ENCODE measurements around the gene SASH1.

Gene SASH1

DNA sequence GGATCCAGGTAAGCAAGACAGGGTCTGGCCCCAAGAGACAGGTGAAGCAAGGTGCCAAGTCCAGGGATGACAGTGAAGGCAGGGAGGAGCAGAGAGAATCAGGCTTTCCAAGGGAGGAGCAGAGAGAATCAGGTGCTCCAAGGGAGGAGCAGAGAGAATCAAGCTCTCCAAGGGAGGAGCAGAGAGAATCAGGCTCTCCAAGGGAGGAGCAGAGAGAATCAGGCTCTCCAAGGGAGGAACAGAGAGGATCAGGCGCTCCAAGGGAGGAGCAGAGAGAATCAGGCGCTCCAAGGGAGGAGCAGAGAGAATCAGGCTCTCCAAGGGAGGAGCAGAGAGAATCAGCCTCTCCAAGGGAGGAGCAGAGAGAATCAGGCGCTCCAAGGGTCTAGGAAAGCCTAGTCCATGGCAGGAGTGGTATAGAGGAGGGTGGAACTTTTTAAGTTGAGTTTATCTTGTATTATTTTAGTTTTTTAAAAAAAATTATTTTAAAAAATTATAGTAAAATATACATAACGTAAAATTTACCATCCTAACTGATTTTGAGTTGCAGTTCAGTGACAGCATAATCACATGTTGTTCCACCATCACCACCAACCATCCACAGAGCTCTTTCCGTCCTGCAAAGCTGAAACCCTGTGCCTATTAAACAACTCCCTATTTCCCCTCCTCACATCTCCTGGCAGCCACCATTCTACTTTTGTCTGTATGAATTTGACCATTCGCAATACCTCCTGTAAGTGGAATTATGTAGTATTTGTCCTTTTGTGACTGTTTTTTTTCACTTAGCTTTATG is 64.1 kb downstream of the SASH1 start:
- no peak for DNase-seq

DNA sequence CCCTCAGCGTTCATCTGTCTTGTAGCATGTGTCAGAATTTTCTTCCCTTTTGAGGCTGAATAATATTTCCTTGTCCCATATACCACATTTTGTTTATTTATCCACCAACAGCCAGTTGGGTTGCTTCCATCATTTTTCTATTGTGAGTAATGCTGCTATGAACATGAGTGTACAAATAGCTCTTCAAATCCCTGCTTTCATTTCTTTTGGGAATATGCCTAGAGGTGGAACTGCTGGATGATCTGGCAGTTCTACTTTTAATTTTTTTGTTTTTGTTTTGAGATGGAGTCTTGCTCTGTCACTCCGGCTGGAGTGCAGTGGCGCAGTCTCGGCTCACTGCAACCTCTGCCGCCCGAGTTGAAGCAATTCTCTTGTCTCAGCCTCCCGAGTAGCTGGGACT is 64.7 kb downstream of the SASH1 start:
- no peak for DNase-seq

DNA sequence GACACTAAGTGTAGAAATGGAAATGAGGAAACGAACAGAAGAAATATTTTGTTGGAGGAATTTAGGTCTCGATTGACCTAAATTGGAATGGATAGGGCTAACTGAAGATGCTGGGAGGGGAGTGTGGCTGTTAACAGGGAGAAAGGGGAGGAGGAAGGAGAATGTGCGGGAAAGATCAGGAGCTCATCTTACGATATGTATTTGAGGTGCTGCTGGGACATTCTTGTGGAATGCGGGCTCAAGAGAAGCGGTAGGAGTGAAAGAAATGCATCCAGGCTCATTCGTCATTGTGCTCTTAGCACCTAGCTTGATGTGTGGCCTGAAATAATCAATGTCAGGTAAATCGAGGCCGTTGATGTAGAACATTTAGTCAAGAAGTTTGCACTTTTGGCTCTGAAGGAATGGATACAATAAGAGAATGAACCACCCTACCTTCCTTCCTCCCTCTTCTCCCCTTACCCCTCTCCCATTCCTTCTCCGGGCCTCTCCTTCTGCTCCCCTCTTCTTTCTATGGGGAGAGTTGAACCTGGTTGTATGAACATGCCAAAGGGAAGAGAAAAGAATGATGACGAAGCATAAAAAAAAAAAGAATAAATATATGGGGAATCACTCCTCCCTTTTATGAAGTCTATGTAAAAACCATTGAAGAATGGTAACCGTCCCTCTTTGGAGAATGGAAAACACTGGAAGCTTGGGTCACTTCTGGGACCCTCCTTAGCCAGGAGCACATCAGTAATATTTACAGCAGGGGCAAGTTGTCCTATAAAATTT is 70.9 kb downstream of the SASH1 start:
- DNase-seq: no peak

DNA sequence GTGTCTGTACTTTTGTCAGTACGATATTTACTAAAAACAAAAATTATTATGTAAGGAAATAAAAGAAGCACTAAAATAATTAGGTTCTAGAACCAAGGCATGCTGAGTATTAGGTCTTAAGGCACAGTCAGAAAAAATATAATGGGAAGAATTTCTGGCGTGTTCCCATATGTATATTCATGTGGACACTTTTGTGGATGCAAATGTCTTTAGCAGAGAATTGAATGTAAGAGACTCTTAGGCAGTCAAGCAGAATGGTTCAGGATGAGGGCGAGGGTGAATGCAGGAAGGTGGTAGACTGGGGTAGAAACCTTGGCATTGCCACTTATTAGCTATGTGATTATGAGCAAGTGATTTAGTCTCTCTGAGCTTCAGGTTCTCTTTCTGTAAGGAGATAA is 71.5 kb downstream of the SASH1 start:
- DNase-seq: no peak

DNA sequence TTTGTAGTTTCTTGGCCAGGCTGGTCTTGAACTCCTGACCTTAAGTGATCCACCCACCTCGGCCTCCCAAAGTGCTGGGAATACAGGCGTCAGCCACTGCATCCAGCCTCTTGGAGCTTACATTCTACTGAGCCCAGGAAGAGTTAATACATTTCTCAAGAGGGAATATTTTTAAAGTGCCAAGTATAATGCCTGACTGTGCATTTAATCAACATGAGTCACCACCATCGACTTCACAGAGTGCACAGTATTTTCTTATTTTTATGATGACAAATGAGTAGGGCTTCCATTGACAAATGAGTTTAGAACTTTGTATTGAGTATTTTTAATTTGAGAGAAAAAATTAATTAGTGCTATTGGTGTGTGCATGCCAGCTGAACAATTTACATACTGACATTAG is 72.2 kb downstream of the SASH1 start:
- DNase-seq: no peak

DNA sequence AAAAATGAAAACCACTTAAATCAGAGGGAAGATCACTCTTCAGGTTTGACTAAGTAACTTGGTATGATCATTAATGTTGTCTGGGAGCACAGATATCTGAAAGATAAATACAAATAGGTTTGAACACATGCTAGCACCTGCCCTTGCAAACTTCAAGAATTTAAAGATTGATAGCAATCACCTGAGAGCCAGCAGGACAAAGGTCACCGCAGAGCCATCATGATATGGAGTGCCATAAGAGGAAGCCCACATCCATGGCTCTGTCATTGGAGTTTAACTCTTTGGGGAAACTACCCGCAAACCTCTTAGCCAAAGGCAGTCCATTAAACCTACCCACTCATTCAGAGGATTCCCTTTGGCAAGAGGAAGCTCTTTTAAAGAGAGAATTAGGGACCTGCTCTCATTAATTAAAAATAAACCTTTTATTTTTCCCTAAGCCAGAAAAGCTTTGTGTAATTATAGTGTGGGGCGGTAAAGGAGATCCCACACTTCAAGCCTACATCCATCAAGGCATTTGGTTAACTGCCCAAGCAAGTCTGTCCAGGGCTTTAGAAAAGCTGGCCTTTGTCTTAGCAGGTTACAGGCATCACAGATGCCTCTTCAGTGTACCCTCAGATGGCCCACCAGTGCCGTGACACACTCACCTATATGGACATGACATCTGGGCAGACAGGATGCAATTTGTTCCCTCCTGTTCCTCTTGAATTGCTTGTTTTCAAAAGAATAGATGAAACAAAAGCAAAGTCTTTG is 73.0 kb downstream of the SASH1 start:
- DNase-seq: no peak

DNA sequence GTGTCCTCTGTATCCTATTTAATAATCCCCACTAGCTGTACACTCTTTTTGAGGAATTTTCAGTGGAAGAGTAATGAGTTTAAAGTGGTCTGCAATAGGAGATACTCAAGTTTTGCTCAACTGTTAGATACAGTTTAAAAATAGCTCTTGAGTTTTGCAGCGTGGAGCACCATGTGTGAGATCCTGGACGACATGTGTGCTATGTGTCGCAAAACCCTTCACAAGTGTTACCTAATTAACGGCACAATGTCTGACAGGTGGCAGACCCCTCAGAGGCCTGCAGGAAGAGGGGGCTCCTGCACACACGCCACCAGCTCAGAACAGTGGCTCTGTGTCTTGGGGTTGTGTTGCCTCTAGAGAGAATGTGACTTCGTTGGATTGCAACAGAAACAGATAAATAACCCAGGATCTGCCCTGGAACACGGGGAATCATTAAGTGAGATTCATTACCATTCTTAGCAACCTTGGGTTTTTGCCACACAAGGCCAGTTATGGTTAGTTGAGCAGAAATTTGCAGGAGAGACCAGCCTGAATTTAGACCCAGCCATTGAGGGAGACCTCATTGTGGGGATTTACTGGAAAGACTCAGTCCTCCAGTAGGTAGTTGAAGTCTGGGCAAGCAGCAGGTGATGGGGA is 73.8 kb downstream of the SASH1 start:
- DNase-seq: no peak

DNA sequence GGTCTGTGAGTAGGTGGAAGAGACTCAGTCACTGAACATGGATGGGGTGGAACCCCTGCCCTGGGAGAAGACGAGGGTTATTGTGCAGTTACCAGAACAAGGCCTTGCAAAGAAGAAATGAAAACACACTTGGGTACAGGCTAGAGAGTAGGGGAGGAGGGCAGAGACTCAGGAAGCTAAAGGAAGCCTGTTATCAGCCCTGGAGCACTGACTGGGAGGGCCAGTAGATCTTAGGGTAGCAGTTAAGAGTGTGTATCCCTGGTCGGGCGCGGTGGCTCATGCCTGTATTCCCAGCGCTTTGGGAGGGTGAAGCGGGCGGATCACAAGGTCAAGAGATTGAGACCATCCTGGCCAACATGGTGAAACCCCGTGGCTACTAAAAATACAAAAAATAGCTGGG is 74.4 kb downstream of the SASH1 start:
- DNase-seq: no peak

DNA sequence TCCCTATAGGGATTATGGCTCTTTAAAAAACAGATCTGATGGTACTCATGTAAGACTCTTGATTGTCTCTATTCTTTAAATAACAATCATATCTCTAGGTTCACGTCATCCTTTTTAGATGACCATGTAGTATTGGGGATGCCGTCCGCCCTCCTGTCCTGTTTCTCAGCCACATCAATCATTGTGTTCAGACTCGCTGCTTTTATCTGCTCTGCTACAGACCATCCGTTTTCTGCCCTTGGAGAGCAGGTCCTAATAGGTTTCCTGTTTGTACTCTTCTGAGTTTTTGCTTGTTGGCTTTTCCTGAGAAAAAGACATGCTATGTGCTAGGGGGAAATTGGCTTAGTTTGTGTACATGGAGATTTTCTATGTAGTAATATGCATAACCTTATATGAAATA is 76.8 kb downstream of the SASH1 start:
- DNase-seq: no peak

DNA sequence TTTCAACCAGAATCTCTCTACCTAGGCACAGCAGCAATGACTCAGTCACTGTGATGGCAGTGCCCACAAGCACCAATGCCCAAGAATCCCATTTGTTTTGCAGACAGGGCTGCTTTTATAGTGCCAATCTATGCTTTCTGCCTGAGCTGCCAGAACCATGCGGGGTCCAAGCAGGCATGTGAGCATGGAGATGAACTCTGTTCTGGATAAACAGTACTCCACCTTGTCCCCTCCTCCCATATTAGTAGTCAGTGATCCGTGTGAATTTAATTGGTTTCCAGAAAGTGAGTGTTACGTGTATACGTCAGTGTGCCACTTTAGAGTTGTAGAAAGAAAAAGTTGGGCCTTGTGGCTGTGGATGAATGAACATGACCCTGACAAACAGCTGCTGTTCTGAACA is 79.4 kb downstream of the SASH1 start:
- no peak for DNase-seq

DNA sequence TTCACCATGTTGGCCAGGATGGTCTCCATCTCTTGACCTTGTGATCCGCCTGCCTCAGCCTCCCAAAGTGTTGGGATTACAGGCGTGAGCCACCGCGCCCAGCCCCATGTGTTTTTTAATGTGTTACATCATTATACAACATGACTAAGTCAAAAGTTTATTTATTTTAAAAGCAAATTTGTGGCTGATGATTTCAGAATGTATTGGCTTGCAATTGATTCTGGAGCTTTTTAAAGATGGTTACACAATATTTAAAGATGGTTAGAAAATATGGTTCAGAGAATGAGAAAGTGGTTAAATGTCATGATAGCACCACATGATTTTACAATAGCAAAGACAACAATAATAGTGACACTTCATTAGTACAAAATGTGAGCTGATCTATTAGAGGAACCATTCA is 80.5 kb downstream of the SASH1 start:
- DNase-seq: no peak

DNA sequence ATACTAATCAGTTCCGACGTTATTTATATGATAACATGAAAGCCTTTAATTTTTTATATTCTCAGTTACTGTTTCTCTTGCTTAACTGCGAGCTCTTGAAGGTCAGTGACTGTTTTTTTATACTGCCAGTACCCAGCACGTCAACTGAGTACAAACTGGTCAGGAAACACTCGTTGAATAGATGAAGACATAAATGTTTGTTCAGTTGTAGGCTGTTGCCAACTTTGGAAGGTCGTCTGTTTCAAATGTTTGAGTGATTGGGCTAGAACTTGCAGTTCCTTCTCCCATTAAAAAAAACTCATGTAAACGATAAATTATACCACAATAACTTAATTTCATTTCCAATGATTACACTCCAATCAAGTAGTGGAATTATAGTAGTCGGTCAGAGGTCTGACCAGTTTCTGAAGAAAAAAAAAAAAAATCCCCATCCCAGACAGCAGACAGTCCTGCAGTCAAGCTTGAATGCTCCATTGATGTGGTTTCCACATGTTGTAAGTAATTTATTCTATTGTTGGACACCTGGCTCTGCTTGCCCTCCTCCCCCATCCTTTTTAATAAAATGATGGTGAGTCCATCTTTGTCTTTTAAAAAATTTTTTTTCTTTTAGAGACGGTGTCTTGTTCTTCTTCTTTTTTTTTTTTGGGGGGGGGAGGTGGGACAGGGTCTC is 81.1 kb downstream of the SASH1 start:
- DNase-seq: no peak

DNA sequence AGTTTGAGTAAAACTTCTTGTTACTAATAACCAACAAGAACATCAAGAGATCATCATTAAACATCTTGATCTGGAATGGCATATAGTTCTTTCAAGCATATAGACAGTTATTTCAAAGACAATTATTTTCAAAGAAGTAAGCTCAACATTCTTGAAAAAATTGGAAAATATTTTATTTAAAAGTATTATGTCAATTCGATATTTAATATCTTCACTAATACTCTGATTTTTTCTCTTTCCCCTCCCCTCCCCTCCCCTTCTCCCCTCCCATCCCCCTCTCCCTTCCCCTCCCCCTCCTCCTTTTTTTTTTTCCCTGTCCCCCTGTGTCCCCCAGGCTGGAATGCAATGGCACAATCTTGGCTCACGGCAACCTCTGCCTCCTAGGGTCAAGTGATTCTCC is 82.8 kb downstream of the SASH1 start:
- no peak for DNase-seq

DNA sequence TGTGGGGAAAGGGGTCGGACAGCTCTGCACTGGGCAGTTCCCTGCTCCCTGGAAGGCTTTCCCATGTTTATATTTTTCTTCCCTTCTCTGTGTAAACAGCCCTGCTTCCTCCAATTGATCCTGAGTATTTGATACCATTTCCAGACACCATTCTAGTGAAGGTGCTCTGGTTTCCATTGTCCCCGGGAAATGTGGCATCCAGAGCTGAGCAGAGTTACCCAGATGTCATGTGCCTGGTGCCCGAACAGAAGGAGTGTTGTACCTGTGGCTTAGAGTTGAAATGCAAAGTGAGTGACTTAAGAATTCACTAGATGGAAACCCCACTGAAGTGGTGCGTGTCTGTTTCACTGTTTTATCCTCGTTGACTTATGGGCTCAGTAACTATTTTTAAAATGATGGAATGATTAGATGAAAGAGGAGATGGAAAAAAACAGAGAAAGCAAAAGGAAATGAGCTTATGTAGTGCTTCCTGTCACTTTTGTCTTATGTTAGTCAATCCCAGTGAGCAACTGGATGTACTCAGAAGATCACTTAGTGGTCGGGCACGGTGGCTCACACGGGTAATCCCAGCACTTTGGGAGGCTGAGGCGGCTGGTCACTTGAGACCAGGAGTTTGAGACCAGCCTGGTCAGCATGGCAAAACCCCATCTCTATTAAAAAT is 83.8 kb downstream of the SASH1 start:
- no peak for DNase-seq

DNA sequence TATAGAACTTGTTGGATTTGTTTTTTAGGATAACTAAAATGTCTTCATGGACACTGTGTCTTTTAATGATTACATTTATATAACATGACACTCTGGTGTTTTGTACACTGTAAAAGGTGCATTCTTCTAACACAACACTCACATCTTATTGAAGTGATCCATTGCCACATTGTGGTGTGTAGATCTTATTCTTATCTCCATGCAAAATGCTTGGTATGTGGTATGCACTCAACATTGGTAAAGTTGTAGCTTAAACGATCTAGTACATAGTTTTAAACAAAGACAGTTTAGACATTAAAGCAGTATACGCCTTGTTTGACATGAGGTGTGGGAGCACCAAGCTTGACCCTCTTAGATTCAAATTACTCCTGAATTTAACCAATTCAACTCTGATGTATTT is 84.7 kb downstream of the SASH1 start:
- DNase-seq: no peak

DNA sequence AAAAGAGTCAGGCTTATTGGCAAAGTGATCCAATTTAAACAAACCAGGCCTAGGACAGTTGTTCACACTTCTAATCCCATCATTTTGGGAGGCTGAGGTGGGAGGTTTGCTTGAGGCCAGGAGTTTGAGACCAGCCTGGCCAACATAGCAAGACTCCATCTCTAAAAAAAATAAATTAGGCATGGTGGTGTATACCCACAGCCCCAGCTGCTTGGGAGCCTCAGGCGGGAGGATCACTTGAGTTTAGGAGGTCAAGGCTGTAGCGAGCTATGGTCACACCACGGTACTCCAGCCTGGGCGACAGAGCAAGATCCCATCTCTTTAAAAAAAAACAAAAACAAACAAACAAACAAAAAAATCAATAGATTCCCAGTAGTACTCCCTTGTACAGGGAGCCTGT is 86.8 kb downstream of the SASH1 start:
- DNase-seq: no peak

DNA sequence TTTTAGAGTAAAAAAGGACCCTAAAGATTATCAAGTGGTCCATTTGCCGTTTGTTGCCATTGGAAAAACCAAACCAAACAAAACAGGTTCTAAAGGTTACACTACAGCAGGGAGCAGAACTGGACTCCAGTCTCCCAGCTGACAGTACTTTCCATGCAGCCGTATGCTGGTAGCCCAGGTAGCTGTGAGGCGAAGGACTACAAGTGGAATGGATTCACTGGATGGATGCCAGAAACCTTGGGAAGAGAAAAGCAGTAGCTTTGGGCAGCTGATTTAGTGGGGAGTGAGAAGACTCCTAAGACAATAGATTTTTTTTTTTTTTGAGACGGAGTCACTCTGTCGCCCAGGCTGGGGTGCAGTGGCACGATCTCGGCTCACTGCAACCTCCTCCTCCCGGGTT is 88.3 kb downstream of the SASH1 start:
- DNase-seq: no peak

DNA sequence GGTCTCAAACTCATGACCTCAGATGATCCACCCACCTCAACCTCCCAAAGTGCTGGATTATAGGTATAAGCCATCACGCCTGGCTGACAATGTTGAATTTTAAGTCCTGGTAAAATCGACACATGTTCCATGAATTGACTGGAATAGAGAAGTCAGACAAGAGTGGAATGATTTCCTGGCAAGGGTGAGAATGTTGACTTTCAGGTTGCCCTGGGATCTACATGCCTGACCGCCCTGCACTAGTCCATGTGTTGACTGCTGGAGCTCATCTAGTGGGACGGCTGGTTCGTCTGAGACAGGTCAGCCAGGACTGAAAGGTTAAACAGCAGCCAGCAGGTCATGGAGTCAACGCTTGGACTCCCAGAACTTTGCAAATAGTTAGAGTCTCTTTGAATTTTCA is 88.8 kb downstream of the SASH1 start:
- no peak for DNase-seq

DNA sequence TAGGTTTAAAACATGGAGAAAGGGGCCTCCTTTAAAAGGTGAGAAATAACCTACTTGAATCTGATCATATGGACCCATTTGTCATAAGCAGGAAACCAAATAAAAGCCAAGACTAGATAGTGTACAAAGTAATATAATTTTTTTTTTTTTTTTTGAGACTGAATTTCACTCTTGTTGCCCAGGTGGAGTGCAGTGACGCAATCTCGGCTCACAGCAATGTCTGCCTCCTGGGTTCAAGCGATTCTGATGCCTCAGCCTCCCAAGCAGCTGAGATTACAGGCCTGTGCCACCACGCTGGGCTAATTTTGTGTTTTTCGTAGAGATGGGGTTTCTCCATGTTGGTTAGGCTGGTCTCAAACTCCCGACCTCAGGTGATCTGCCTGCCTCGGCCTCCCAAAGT is 89.2 kb downstream of the SASH1 start:
- no peak for DNase-seq

DNA sequence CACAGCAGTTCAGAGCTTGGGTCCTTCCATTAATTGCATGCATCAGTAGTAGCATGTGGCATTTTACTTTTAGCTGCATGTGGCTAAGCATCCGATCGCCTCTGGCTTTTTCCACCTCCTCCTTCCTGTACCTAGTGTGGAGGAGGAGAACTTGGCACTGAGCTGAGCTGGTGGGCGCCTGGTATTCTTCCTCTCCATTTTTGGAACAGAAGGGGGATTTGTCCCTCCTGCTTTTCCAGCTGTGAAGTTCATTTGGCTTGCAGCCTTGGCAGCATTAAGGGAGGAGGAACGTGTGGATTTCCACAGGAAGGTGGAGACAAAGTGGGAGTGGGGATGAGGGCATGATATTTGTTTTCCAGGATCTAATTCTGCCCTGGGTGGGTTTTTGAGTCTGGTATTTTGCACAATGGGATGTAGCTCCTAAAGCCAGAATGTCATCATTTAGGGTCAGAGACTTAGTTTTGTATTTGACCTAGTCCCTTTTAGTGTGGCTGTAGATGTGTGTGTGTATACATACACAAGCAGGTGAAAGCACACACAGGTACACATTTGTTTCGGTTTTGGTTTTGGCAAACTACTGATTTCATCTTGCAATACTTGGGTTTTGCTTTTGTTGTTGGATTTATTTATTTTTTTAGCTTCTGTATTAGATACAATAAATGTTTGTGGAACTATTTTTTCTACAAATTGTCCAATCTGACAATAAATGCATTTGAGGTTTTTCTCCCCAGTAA is 90.0 kb downstream of the SASH1 start:
- no peak for DNase-seq

DNA sequence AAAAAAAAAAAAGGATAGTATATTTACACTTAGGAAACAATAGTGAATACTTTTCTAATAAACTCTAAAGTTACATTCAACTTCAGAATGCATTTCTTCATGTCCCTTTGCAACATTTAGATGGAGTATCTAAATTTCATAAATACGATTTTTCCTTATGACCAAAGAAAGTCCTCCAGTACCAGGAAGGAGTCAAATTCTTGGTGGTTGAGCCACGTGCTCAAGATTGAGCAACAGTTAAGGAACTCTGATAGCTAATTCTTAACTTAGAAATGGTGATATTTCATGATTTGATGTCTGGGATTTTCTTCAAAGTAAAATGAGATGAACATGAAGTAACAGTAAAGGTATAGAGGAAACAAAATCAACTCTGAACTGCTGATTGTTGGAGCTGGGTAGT is 92.7 kb downstream of the SASH1 start:
- no peak for DNase-seq

DNA sequence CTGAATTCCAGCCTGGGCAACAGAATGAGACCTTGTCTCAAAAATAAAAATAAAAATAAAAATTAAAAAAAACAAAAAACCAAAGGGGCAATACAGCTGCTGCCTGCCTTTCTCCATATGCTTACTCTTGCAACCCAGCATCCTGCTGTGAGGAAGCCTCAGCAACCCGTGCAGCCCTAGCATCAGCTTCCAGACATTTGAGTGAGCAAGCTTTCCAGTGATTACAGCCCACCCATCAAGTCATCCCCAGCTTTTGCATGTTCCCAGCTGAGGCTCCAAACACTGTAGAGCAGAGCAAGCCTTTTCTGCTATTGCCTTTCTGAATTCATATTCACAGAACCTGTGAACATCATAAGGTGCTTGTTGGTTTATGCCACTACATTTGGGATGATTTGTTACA is 93.8 kb downstream of the SASH1 start:
- DNase-seq: no peak

Data from stimulated activated CD4-positive, alpha-beta T cell treated with anti-CD3 and anti-CD28 coated beads, Interleukin-4, amount 100 ng/mL, for 4 hours (primary cell).